ENCODE results near the gene TNS3. TPM values are rescaled to one million over a fixed set of nuclear protein-coding genes. Genes with fewer than 3 reads are reported as not detected.

Gene TNS3
- total and polyA plus RNA-seq, 9 of the 15 experiments (the other 6 are each of a cell fraction or from before 2014, with no cell fraction given), result 0.20 TPM; not detected in 8

GRCh38 chr7:47624689-47625088 is 42.8 kb upstream of the TNS3 start:
- no peaks in the 10 kb centered on the region for H3K9me3 ChIP-seq (replicated peaks; ENCODE audit: control insufficient read depth, insufficient read depth, low read depth, low read length)
- H4K20me1 ChIP-seq (replicated peaks; ENCODE audit: control insufficient read depth, insufficient read depth, low read length), result no peaks in the 10 kb centered on the region
- no peak overlapping the region for H3K4me2 ChIP-seq (ENCODE audit: insufficient read depth, low read length)
- intact Hi-C loops (cut with micrococcal nuclease), result no loop called here
- H3K9ac ChIP-seq (ENCODE audit: insufficient read depth in 1 of 2, low read depth in 2 of 2, low read length in 2 of 2), result no peak overlapping the region
- H3K27ac ChIP-seq (ENCODE audit: extremely low read depth, low read depth, low read length), result no peak overlapping the region
- H3K4me1 ChIP-seq (replicated peaks in 1 of 2; ENCODE audit: control insufficient read depth in 2 of 2, insufficient read depth in 2 of 2, low read length in 2 of 2), result no peaks in the 10 kb centered on the region; a peak in 1 of 5 replicates
- H3K4me3 ChIP-seq, result no peak overlapping the region
- BruUV-seq (replicated peaks), result no TSS peak
- no peaks in the 10 kb centered on the region for H3K9me1 ChIP-seq (ENCODE audit: control insufficient read depth, insufficient read depth, low read length)
- no peaks in the 10 kb centered on the region for H3K36me3 ChIP-seq (ENCODE audit: control insufficient read depth, insufficient read depth, low read length)
- H3K27me3 ChIP-seq (ENCODE audit: control insufficient read depth in 2 of 2, insufficient read depth in 2 of 2, low read length in 2 of 2), result peaks cover 3 to 47% of the 10 kb centered on the region in 2 experiments; a peak in 4 of 5 replicates
- no peak overlapping the region for H2AFZ ChIP-seq (ENCODE audit: low read depth, low read length)
- DNase-seq (ENCODE audit: extremely low read depth in 1 of 4, low spot score in 3 of 4), result no peak
- no peaks in the 10 kb centered on the region for H3K79me2 ChIP-seq (ENCODE audit: control insufficient read depth, insufficient read depth, low read length)
- no peak for FAIRE-seq
- no peak for ATAC-seq
- in situ Hi-C loops (cut with MboI), result no loop called here
- TF ChIP-seq SPI1 (IDR thresholded peaks at IDR 0.05; ENCODE audit: borderline replicate concordance, low read depth, low read length) (peak; percentile 15; the same call in 1 of the 2 replicates), ELF4 (CRISPR knock-in tag; IDR thresholded peaks at IDR 0.05) (no peak)
- ChIA-PET CTCF (ENCODE audit: low intra/inter-chr PET ratio) (no interaction called here), POLR2A (no interaction called here)

- FAIRE-seq (no peak), ATAC-seq (no peak), DNase-seq (ENCODE audit: extremely low read depth in 1 of 4, low spot score in 3 of 4) (no peak)
- H3K79me2 ChIP-seq (ENCODE audit: control insufficient read depth, insufficient read depth, low read length), result no peaks in the 10 kb centered on the region
- H3K9me1 ChIP-seq (ENCODE audit: control insufficient read depth, insufficient read depth, low read length), result no peaks in the 10 kb centered on the region
- no peaks in the 10 kb centered on the region for H3K36me3 ChIP-seq (ENCODE audit: control insufficient read depth, insufficient read depth, low read length)
- CTCF ChIA-PET (ENCODE audit: low intra/inter-chr PET ratio), result no interaction called here
- no peak overlapping the region for H3K4me2 ChIP-seq (ENCODE audit: insufficient read depth, low read length)
- H3K4me3 ChIP-seq, result no peak overlapping the region
- in situ Hi-C loops (cut with MboI) (no loop called here), intact Hi-C loops (cut with micrococcal nuclease) (no loop called here)
- no peak overlapping the region for H3K27ac ChIP-seq (ENCODE audit: extremely low read depth, low read depth, low read length)
- no TSS peak for BruUV-seq (replicated peaks)
- no peak overlapping the region for H3K9ac ChIP-seq (ENCODE audit: insufficient read depth in 1 of 2, low read depth in 2 of 2, low read length in 2 of 2)
- H4K20me1 ChIP-seq (replicated peaks; ENCODE audit: control insufficient read depth, insufficient read depth, low read length), result no peaks in the 10 kb centered on the region
- POLR2A ChIA-PET, result no interaction called here
- H2AFZ ChIP-seq (ENCODE audit: low read depth, low read length), result no peak overlapping the region
- WGBS (ENCODE audit: insufficient coverage, low coverage, missing lambda C conversion rate), result 0% methylated on average over 11 of the region's 11 CpGs
- H3K27me3 ChIP-seq (ENCODE audit: control insufficient read depth in 2 of 2, insufficient read depth in 2 of 2, low read length in 2 of 2), result peaks cover 3 to 56% of the 10 kb centered on the region in 2 experiments; a peak in 4 of 5 replicates
- no peaks in the 10 kb centered on the region for H3K9me3 ChIP-seq (replicated peaks; ENCODE audit: control insufficient read depth, insufficient read depth, low read depth, low read length)
- H3K4me1 ChIP-seq (replicated peaks in 1 of 2; ENCODE audit: control insufficient read depth in 2 of 2, insufficient read depth in 2 of 2, low read length in 2 of 2), result no peaks in the 10 kb centered on the region
- TF ChIP-seq PHF21A (IDR thresholded peaks at IDR 0.05; ENCODE audit: borderline replicate concordance, low read depth) (no peak), SLC30A9 (CRISPR knock-in tag; IDR thresholded peaks at IDR 0.05) (no peak), FOXP1 (CRISPR knock-in tag; IDR thresholded peaks at IDR 0.05) (no peak), ETS2 (tag; IDR thresholded peaks at IDR 0.05; ENCODE audit: borderline replicate concordance, poor library complexity, severe bottlenecking) (no peak), MNT (conservative IDR thresholded peaks at IDR 0.05) (no peak), NRF1 (conservative IDR thresholded peaks at IDR 0.05 in 1 of 2, IDR thresholded peaks at IDR 0.05 in 1 of 2) (no peak), BACH1 (tag; IDR thresholded peaks at IDR 0.05) (no peak), L3MBTL2 (IDR thresholded peaks at IDR 0.05) (no peak), RAD21 (CRISPR knock-in tag; conservative IDR thresholded peaks at IDR 0.05 in 1 of 2, IDR thresholded peaks at IDR 0.05 in 1 of 2) (no peak), ZNF511 (CRISPR knock-in tag; IDR thresholded peaks at IDR 0.05) (no peak), PML (IDR thresholded peaks at IDR 0.05; ENCODE audit: low read length) (no peak), ZNF445 (CRISPR knock-in tag; IDR thresholded peaks at IDR 0.05; ENCODE audit: low read depth) (no peak), NFRKB (IDR thresholded peaks at IDR 0.05; ENCODE audit: low read depth) (no peak)
These were observed 41.2 kb upstream of the TNS3 start for GRCh38 chr7:47622946-47623640.
